Esophagus muscularis mucosa (tissue), 4 donors: ENCODE results near the gene PCDHGC4.

Source experiments
- EP300 ChIP-seq: sonication (generic); formaldehyde crosslinking; IDR thresholded peaks from one replicate; pipeline ENCODE4 v1.6.1; 2017; ENCODE audit warnings: antibody characterized with exemption
- POLR2A ChIP-seq: fragments of 450-650 bp; IDR thresholded peaks from one replicate; pipeline ENCODE4 v1.6.1; 2017; ENCODE audit warnings: antibody characterized with exemption, moderate library complexity, mild to moderate bottlenecking, low read depth
- POLR2AphosphoS5 ChIP-seq, 2 donors: sonication (generic); formaldehyde crosslinking; IDR thresholded peaks; one replicate each; pipeline ENCODE4 v1.6.1; 2017; ENCODE audit warnings: antibody characterized with exemption in 2 of 2
- TF ChIP-seq, protein P1 (sequence below), 3 experiments: fragments of 200-600 bp in 2 of 3; fragments of 450-650 bp in 1 of 3; sonication (generic) in 2 of 3; IDR thresholded peaks; one replicate each; pipeline ENCODE4 v1.5.1; 2017 to 2019; ENCODE audit warnings: antibody characterized with exemption in 3 of 3, mild to moderate bottlenecking in 2 of 3, moderate library complexity in 1 of 3

DNA sequence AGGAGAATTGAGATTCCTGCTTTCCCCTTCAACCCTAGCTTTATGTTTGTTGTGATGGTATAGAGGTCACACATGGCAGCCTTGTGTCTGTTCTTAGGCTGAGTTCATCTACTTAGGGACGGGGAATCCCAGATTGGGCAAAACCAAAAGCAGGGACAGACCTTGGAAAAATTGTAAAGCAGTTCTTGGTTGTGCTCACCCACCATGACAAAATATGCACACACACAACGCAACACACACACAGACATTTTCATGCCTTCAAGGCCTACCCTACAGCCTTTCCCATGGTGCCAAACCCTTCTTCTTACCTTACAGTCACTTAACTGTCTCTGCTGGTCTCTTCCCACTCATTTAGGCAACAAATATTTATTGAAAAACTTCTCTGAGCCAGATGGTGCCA lies 18.9 kb downstream of the PCDHGC4 start:
- TF ChIP-seq POLR2AphosphoS5 (IDR thresholded peaks at IDR 0.05) (no peak), POLR2A (no peak), EP300 (no peak)
- TF ChIP-seq, protein P1, sequence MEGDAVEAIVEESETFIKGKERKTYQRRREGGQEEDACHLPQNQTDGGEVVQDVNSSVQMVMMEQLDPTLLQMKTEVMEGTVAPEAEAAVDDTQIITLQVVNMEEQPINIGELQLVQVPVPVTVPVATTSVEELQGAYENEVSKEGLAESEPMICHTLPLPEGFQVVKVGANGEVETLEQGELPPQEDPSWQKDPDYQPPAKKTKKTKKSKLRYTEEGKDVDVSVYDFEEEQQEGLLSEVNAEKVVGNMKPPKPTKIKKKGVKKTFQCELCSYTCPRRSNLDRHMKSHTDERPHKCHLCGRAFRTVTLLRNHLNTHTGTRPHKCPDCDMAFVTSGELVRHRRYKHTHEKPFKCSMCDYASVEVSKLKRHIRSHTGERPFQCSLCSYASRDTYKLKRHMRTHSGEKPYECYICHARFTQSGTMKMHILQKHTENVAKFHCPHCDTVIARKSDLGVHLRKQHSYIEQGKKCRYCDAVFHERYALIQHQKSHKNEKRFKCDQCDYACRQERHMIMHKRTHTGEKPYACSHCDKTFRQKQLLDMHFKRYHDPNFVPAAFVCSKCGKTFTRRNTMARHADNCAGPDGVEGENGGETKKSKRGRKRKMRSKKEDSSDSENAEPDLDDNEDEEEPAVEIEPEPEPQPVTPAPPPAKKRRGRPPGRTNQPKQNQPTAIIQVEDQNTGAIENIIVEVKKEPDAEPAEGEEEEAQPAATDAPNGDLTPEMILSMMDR (IDR thresholded peaks at IDR 0.05): no peak
